Spleen (tissue), 7 donors: ENCODE measurements around the gene CAMTA1.
"Not testable (repeated sequence)": the region's sequence is repeated elsewhere in the genome, so short reads cannot be mapped to it uniquely, and the experiment has no call there.

ENCODE experiments used
- POLR2A ChIP-seq, 3 donors: fragments of 450-650 bp; IDR thresholded peaks; one replicate each; pipeline ENCODE4 v1.5.1; 2017; ENCODE audit warnings: antibody characterized with exemption in 3 of 3, mild to moderate bottlenecking in 1 of 3
- TF ChIP-seq, protein P1 (sequence below), 11 experiments: fragments of 200-600 bp in 7 of 11; fragments of 450-650 bp in 4 of 11; sonication (generic) in 4 of 11; IDR thresholded peaks in 8 of 11; conservative IDR thresholded peaks in 3 of 11; 1 replicate in 7 of 11; 2 replicates in 4 of 11; pipeline versions ENCODE4 v1.4.0 to v1.8.0; 2016 to 2021; ENCODE audit warnings: antibody characterized with exemption in 11 of 11, inconsistent platforms in 4 of 11, mild to moderate bottlenecking in 1 of 11
- donor health status: DM: no; HTN: no; CAD: no; lungs with moderate emphysema.
- donor health status: DM: no; HTN: no; CAD: no.
- donor health status: DM: no; HTN: no; CAD: no.

DNA sequence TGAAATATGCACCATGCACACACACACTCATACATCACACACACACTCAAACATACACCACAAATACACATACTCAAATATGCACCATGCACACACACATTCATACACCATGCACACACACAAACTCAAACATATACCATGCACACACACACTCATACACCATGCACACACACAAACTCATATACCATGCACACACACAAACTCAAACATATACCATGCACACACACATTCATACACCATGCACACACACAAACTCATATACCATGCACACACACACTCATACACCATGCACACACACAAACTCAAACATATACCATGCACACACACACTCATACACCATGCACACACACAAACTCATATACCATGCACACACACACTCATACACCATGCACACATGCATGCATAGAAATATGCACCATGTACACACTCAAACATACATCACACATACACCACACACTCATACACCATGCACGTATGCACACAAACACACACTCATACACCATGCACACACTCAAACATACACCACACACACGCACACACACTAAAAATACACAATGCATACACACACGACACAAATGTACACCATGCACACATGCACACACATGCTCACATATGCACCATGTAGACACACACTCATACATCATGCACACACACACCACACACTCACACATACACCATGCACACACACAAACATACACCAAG is 362.5 kb downstream of the CAMTA1 start:
- TF ChIP-seq POLR2A (IDR thresholded peaks at IDR 0.05) = not testable (repeated sequence)
- TF ChIP-seq, protein P1, sequence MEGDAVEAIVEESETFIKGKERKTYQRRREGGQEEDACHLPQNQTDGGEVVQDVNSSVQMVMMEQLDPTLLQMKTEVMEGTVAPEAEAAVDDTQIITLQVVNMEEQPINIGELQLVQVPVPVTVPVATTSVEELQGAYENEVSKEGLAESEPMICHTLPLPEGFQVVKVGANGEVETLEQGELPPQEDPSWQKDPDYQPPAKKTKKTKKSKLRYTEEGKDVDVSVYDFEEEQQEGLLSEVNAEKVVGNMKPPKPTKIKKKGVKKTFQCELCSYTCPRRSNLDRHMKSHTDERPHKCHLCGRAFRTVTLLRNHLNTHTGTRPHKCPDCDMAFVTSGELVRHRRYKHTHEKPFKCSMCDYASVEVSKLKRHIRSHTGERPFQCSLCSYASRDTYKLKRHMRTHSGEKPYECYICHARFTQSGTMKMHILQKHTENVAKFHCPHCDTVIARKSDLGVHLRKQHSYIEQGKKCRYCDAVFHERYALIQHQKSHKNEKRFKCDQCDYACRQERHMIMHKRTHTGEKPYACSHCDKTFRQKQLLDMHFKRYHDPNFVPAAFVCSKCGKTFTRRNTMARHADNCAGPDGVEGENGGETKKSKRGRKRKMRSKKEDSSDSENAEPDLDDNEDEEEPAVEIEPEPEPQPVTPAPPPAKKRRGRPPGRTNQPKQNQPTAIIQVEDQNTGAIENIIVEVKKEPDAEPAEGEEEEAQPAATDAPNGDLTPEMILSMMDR (IDR thresholded peaks at IDR 0.05 in 8 of 11, conservative IDR thresholded peaks at IDR 0.05 in 3 of 11) = not testable (repeated sequence)
